ENCODE results near the gene RADX.

GRCh38 chrX:106611679-106612392 lies at the start of gene RADX:
- TF ChIP-seq ZNF777 (tag by site-specific recombination; IDR thresholded peaks at IDR 0.05; ENCODE audit: borderline replicate concordance), result no peak
- TF ChIP-seq ZNF585B (tag by site-specific recombination; IDR thresholded peaks at IDR 0.05), result no peak
- no peak for TF ChIP-seq ZNF274 (IDR thresholded peaks at IDR 0.05; ENCODE audit: low read length)
- TF ChIP-seq ZNF274 (tag by site-specific recombination; IDR thresholded peaks at IDR 0.05; ENCODE audit: borderline replicate concordance), result no peak
- TF ChIP-seq SCRT1 (tag by site-specific recombination; IDR thresholded peaks at IDR 0.05; ENCODE audit: borderline replicate concordance), result no peak
- no peak for TF ChIP-seq ZNF114 (tag by site-specific recombination; IDR thresholded peaks at IDR 0.05)
- peak; percentile 53 for TF ChIP-seq PATZ1 (tag by site-specific recombination; IDR thresholded peaks at IDR 0.05)
- TF ChIP-seq TRIM28 (IDR thresholded peaks at IDR 0.05; ENCODE audit: borderline replicate concordance, low read length), result no peak
- TF ChIP-seq ZNF416 (tag by site-specific recombination; IDR thresholded peaks at IDR 0.05), result no peak
